NCI-H2029 (cell line): ENCODE results near the gene SPOCK1.

ENCODE experiments used
- DNase-seq: peaks from one replicate; lab custom pipeline; 2025; lab: John Stamatoyannopoulos, UW

Gene SPOCK1

GRCh38 chr5:137071526-137071925, 427.6 kb downstream of the SPOCK1 start:
- no peak for DNase-seq

DNA sequence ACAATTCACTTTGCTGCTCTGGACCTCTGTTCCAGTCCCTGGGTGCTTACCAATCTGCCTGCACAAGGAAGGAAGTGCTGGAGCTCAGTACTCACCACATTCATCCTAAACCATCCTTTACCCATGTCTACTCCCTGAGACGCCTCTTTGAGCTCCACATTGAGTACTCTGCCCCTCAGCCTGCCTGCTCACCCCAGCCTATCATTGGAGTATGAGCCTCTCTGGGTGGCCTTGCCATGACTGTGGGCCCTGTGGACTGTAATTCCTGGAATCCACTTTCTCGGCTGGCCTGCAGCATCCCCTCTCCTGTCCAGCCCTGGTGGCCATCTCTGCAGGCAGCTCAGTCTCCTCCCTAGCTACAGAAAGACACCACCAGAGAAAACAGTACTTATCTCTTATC, 428.6 kb downstream of the SPOCK1 start:
- no peak for DNase-seq

DNA sequence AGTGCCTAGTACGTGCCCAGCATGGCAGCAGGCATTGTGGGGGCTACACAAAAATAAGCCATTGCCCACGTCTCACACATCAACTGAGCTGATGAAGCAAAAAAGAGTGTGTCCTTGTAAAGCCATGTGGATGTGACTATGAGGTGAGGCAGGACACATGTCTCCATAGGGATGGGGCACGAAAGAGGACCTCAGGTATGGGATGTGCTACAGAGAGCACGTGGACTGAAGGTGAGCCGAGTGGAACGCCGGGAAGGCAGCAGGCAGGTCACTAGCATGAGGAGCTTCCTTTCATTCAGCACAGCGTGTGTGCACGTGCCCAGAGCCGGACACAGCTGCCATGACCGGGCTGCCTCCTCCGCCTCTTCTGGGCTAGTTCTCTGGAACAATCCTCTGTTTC, 429.8 kb downstream of the SPOCK1 start:
- no peak for DNase-seq

GRCh38 chr5:137061382-137061781, 437.7 kb downstream of the SPOCK1 start:
- DNase-seq, result no peak

GRCh38 chr5:137058089-137058488, 441.0 kb downstream of the SPOCK1 start:
- no peak for DNase-seq

- DNase-seq, result no peak
Measured at GRCh38 chr5:137056676-137057075, 442.4 kb downstream of the SPOCK1 start.

DNA sequence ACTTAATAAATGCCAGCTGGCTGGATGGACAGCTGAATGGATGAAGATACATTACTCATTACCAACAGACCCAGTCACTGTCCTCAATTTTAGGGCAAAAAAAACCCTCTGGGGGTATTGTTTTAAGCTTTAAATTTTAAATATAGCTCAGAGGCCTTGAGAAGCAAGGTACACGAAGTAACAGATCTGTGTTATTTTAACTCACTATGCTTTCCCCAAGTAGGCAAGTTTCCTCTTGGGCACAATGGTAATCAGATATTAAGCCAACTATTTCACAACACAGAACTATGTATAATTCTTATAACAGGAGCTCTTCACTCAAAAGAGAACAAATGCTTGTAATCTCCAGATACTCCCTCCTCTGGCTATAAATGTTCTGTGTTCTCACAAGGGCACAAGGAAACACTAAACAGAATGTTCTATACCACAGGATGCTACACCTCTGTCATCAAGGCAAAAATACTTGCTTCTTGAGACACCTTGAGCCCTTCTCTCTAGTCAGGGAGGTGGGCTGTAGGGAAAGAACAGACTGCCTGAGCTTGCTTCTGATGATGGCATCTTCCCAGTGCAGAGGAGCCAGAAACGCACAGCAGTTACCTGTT, 443.8 kb downstream of the SPOCK1 start:
- no peak for DNase-seq

DNA sequence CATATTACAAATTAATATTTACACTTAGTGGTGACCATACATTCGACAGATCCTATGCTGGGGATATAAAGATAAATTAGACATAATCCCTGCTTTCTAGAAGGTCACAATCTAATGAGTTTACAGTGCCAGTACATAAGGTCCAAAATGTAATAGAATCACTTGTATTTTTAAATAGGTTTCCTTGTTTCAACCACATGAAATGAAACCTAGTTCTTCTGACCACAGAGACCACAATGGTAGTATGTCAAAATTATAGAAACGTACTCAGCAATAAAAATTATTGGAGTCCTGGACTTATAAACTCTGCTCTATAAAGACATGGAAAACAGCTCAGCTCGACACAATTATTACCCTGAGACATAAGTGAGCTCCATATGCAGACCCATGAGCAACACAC, 444.3 kb downstream of the SPOCK1 start:
- no peak for DNase-seq

GRCh38 chr5:137054335-137054734, 444.8 kb downstream of the SPOCK1 start:
- DNase-seq, result no peak

GRCh38 chr5:137051161-137051560, 448.0 kb downstream of the SPOCK1 start:
- DNase-seq, result no peak

DNA sequence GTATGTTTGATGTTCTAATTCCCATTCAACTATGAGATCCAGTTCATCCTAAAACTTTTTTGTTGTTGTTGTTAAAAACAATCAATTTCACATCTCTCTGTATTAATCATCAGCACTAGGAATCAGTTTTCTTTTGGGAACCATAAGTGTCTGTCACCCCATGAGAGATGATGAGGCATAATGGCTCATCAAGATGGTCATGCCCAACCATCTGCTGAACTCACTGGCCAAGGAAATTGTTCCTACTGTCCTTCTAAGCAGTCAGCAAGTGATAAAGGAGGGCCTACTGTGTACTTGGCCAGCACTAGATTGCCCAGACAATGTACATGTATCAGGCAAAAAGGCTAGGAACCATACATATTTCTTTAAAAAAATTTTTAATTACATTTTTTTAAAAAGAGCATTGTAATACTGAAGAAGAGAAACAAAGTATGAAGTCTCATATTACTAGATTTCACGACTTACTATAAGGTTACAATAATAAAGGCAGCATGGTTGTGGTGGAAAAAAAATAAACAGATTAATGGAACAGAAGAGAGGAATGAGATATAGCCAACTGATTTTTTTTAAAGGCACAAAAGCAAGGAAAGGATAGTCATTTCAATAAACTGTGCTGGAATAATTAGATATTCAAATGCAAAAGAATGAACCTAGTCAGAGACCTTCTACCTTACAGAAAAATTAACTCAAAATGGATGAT, 458.3 kb downstream of the SPOCK1 start:
- DNase-seq, result no peak

DNA sequence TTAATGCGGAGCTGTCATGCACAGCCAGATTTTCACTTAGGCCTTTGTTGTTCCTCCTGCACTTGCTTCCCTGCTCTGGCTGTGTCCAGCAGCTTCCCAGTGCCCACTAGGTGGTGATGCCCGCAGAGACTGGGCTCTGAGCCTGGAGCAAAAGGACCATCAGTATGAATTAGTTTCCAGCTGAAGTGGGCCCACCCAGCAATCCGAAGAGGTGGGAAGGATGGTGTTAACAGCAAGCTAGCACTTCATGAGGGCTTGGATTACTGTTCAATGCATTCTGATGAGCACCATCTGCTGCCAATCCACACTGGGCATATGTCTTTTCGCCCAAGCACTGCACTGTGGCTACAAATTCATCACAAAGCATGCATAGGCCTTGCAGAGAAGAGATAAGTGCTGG, 459.1 kb downstream of the SPOCK1 start:
- no peak for DNase-seq

- no peak for DNase-seq
Measured at GRCh38 chr5:137037848-137038247, 461.3 kb downstream of the SPOCK1 start.

- peak; percentile 82 for DNase-seq
Measured at GRCh38 chr5:137036640-137037039, 462.5 kb downstream of the SPOCK1 start.

DNA sequence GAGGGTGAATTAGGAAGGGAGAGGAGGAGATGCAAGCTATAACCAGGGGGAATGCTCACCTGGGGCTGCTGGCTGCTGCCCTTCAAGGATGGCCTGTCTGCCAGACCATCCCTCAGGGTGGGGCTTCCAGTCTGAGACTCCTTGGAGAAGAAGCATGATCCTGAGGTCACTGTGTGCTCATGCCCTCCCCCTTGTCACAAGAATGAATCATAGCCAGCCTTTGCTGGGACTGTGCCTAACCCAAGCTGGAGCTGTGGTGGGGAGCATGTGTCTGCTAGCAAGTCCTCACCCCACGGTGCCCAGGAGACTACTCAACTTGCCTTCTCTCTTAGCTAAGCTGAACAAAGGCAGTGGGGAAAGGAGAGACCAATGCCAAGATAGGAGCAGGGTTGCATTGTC, 463.6 kb downstream of the SPOCK1 start:
- no peak for DNase-seq

- no peak for DNase-seq
Measured at GRCh38 chr5:137034764-137035479, 464.2 kb downstream of the SPOCK1 start.

- DNase-seq, result no peak
Measured at GRCh38 chr5:137034213-137034612, 464.9 kb downstream of the SPOCK1 start.

- DNase-seq, result no peak
Measured at GRCh38 chr5:137032929-137033328, 466.2 kb downstream of the SPOCK1 start.

DNA sequence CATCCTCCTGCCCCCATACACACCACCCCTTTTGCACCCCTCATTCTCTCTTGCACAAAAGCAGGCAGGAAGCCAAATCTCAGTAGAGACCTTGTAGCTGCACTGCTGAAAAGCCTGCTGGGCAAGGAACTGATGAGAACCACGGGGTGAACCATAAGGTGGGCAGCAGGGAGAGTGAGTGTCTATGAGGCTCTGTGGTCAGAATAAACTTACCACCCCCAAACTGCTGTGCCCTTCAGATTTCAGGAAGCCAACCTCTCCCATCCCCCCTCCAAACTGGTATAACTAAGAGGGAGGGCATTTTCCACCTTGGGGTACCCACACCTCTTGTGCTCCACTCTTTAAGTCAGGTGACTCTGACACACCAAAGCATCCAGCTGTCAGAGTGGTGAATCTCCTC, 471.4 kb downstream of the SPOCK1 start:
- no peak for DNase-seq

GRCh38 chr5:137026296-137026695, 472.8 kb downstream of the SPOCK1 start:
- DNase-seq, result no peak

DNA sequence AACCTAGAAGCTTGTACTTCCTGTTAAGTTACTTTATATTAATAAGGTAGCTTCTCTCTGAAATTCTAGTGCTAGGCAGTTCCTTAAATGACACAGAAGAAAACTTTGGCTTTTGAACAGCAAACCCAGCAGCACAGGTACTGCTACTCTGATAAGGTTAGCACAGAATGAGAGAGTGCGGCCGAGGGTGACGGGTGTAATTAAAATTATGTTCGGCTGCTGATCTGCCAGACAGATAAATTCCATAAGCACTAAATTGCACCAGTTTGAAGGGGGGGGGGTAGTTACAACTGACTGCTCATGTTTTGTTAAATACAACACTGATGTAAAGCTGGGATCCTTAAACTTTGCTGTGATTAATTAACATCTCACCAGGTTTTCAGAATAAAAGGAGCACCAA, 475.1 kb downstream of the SPOCK1 start:
- DNase-seq, result no peak

DNA sequence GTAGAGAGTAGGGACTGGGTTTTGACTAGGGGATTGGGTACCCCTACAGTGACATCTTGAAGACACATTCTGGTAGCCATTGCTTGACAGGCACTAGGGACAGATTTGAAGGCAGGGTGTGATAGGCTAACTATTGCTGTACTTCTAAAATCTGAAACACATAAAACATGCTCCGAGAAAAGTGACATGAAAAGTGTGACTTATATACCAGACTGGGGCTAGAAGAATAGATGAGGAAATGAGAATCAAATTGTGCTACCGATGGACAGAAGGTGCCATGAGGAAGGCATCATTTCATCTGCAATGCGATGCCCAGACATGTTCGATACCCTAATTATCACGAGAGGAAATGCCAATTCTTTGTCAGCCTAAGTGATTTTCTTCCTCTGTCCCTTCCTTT, 475.8 kb downstream of the SPOCK1 start:
- DNase-seq, result no peak

- no peak for DNase-seq
Measured at GRCh38 chr5:137022725-137023124, 476.4 kb downstream of the SPOCK1 start.
